Measurements from ENCODE around the gene PCNX3. TPM values are rescaled to one million over a fixed set of nuclear protein-coding genes. Genes with fewer than 3 reads are reported as not detected.

PCNX3 gene
- total RNA-seq, 3 donors from 2014 or later: 13.4 to 21.0 (median 20.1) TPM

DNA sequence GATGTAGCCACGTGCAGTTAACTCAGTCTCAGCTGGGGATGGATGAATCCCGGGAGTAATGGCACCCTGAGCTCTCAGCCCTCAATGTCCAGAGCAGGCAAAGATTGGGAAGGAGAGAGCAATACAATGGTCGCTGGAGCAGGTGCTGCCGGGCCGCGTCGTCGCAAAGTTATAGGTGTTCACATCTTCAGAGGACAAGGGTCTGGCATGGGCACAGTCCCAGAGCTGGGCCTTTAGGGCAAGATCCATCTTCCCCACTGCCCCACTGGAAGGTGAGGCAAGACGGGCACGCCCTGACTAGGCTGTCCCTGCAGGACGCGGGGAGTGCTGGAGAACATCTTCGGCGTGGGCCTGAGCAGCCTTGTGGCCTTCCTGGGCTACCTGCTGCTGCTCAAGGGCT lies 7.6 kb downstream of the PCNX3 start:
- TF ChIP-seq POLR2AphosphoS5 (IDR thresholded peaks at IDR 0.05) (no peak), POLR2A (IDR thresholded peaks at IDR 0.05) (no peak)
- TF ChIP-seq, protein P1, sequence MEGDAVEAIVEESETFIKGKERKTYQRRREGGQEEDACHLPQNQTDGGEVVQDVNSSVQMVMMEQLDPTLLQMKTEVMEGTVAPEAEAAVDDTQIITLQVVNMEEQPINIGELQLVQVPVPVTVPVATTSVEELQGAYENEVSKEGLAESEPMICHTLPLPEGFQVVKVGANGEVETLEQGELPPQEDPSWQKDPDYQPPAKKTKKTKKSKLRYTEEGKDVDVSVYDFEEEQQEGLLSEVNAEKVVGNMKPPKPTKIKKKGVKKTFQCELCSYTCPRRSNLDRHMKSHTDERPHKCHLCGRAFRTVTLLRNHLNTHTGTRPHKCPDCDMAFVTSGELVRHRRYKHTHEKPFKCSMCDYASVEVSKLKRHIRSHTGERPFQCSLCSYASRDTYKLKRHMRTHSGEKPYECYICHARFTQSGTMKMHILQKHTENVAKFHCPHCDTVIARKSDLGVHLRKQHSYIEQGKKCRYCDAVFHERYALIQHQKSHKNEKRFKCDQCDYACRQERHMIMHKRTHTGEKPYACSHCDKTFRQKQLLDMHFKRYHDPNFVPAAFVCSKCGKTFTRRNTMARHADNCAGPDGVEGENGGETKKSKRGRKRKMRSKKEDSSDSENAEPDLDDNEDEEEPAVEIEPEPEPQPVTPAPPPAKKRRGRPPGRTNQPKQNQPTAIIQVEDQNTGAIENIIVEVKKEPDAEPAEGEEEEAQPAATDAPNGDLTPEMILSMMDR (IDR thresholded peaks at IDR 0.05): no peak
- Histone ChIP-seq H3K4me3 (no peak overlapping the region), H3K36me3 (peaks cover 8% of the 10 kb centered on the region), H3K9me3 (no peaks in the 10 kb centered on the region), H3K27me3 (no peaks in the 10 kb centered on the region), H3K4me1 (no peaks in the 10 kb centered on the region), H3K27ac (no peak overlapping the region)
- no peak for DNase-seq (ENCODE audit: low spot score in 2 of 2)
- intact Hi-C loops (cut with DNase I; ENCODE audit: low total_unique reads): no loop called here

DNA sequence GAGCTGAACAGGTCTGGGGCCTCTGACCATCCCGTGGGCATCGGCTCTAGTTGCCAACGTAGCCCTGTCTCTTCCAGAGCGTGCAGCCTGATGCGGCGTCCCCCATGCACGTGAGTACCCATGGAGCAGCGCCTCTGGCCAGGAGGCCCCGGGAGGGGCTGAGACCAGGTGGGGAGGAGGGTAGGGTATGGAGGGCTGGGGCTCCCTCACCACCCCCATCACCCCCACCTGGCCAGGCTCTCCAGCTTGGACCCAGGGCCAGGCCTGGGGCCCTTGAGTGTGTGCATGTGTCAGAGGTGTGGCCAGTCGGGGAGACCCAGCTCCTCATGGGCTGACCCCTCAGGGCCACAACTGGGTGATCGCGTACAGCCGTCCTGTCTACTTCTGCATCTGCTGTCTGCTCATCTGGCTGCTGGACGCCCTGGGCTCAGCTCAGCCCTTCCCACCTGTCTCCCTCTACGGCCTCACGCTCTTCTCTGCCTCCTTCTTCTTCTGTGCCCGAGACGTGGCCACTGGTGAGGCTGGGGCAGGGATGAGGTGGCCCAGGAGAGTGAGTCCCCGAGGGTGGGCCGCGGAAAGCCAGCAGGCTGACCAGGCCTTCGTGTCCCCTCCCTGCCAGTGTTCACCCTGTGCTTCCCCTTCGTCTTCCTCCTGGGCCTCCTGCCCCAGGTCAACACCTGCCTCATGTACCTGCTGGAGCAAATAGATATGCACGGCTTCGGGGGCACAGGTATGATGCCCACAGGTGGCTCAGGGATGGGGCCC lies 8.5 kb downstream of the PCNX3 start:
- Histone ChIP-seq H3K27ac (no peak overlapping the region), H3K9me3 (no peaks in the 10 kb centered on the region), H3K36me3 (peaks cover 11% of the 10 kb centered on the region), H3K4me3 (no peak overlapping the region), H3K4me1 (no peaks in the 10 kb centered on the region), H3K27me3 (no peaks in the 10 kb centered on the region)
- intact Hi-C loops (cut with DNase I; ENCODE audit: low total_unique reads): no loop called here
- no peak for TF ChIP-seq POLR2AphosphoS5 (IDR thresholded peaks at IDR 0.05)
- TF ChIP-seq POLR2A (IDR thresholded peaks at IDR 0.05): no peak
- TF ChIP-seq, protein P1 (IDR thresholded peaks at IDR 0.05): no peak
- DNase-seq (ENCODE audit: low spot score in 2 of 2): no peak

DNA sequence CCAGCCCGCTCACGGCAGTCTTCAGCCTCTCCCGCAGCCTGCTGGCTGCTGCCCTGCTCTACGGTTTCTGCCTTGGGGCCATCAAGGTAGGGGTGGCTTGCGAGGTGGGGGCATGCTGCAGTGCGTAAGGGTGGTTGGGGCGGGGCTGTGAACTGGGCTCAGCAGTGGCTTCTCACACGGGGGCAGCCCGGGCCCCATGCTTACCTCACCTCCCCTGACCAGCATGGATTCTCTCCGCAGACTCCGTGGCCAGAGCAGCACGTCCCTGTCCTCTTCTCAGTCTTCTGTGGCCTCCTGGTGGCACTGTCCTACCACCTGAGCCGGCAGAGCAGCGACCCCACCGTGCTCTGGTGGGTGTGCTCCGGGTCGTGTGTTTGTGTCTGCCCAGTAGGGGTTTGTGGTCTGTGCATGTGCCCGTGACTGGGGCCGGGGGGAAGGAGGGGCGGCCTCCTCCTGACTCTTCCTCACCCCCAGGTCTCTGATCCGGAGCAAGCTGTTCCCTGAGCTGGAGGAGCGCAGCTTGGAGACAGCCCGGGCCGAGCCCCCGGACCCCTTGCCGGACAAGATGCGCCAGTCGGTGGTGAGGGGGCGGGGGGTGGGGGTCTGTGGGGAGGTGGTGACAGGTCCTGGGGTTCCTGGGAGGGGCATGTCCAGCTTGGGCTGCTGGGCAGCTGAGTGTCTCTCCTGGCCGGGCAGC lies 9.5 kb downstream of the PCNX3 start:
- no peaks in the 10 kb centered on the region for H3K4me1 ChIP-seq
- TF ChIP-seq POLR2AphosphoS5 (IDR thresholded peaks at IDR 0.05): no peak
- TF ChIP-seq, protein P1 (IDR thresholded peaks at IDR 0.05): no peak
- no peak for TF ChIP-seq POLR2A (IDR thresholded peaks at IDR 0.05)
- H3K4me3 ChIP-seq: no peak overlapping the region
- H3K27me3 ChIP-seq: no peaks in the 10 kb centered on the region
- peaks cover 16% of the 10 kb centered on the region for H3K36me3 ChIP-seq
- no peak for DNase-seq (ENCODE audit: low spot score in 2 of 2)
- intact Hi-C loops (cut with DNase I; ENCODE audit: low total_unique reads): no loop called here
- no peak overlapping the region for H3K27ac ChIP-seq
- H3K9me3 ChIP-seq: no peaks in the 10 kb centered on the region

DNA sequence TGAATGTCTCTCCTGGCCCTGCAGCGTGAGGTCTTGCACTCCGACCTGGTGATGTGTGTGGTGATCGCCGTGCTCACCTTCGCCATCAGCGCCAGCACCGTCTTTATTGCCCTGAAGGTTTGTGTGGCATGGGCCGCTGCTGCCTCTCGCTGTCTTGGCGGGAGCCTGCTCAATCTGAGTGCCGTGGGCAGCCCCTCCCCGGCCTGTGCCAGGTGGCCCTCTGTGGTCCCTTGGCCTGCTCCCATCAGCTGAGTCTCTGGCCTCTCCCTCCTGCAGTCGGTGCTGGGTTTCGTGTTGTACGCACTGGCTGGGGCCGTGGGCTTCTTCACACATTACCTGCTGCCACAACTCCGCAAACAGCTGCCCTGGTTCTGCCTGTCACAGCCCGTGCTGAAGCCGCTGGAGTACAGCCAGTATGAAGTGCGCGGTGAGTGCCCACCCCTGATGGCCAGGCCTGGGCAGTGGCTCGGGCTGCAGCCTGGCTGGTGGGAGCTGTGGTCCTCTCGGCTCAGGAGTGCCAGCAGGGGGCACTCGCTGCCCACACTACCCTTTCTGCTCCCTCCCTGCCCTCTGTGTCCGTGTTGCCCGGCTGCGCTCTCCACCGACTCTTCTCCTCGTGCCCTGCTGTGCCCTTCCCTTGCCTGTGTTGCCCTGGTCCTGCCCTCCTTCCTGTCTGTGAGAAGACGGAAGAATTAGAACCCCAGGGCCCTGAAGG lies 10.2 kb downstream of the PCNX3 start:
- intact Hi-C loops (cut with DNase I; ENCODE audit: low total_unique reads): no loop called here

More for the DNA sequence above, 10.2 kb downstream of the PCNX3 start:
- Histone ChIP-seq H3K4me3 (no peak overlapping the region), H3K4me1 (no peaks in the 10 kb centered on the region), H3K36me3 (peaks cover 16% of the 10 kb centered on the region), H3K27me3 (no peaks in the 10 kb centered on the region), H3K9me3 (no peaks in the 10 kb centered on the region), H3K27ac (no peak overlapping the region)
- TF ChIP-seq POLR2A (IDR thresholded peaks at IDR 0.05) (no peak), POLR2AphosphoS5 (IDR thresholded peaks at IDR 0.05) (no peak)
- TF ChIP-seq, protein P1 (IDR thresholded peaks at IDR 0.05): peak in 2 of 3 donors; percentile 14 to 46
- DNase-seq (ENCODE audit: low spot score in 2 of 2): no peak
